Neural cell (in vitro differentiated cells): Measurements from ENCODE around the gene KCNK7. TPM values are rescaled to one million over a fixed set of nuclear protein-coding genes. Genes with fewer than 3 reads are reported as not detected.

ENCODE experiments used
- H2AFZ ChIP-seq: fragments of 200-600, 300-800 bp; sonication (generic), shearing (Covaris generic); 2 replicates; pipeline ENCODE4 v1.6.0; 2014; ENCODE audit warnings: low read depth, mild to moderate bottlenecking, antibody characterized with exemption, low read length, moderate library complexity
- H3F3A ChIP-seq: fragments of 200-600 bp; shearing (Covaris generic); 2 replicates; pipeline ENCODE4 v1.6.1; 2016; ENCODE audit warnings: mild to moderate bottlenecking, moderate library complexity, mixed read lengths, antibody characterized with exemption, low read length; ENCODE audit not compliant: insufficient read depth, poor library complexity, severe bottlenecking
- H3K27ac ChIP-seq: fragments of 200-600, 300-800 bp; sonication (generic), shearing (Covaris generic); 2 replicates; pipeline ENCODE4 v1.5.1; 2014; ENCODE audit warnings: mild to moderate bottlenecking, low read length, moderate library complexity
- H3K27me3 ChIP-seq: fragments of 300-800, 200-600 bp; sonication (generic), shearing (Covaris generic); 2 replicates; pipeline ENCODE4 v1.6.0; 2014; ENCODE audit warnings: mild to moderate bottlenecking, low read depth, low read length, moderate library complexity; ENCODE audit not compliant: insufficient read depth
- H3K36me3 ChIP-seq: fragments of 300-800, 200-600 bp; sonication (generic), shearing (Covaris generic); 2 replicates; pipeline ENCODE4 v1.5.1; 2014; ENCODE audit warnings: mild to moderate bottlenecking, antibody characterized with exemption, low read length, moderate library complexity; ENCODE audit not compliant: insufficient read depth
- H3K4me2 ChIP-seq: fragments of 300-800, 200-600 bp; sonication (generic), shearing (Covaris generic); 2 replicates; pipeline ENCODE4 v1.6.0; 2014; ENCODE audit warnings: mild to moderate bottlenecking, low read length
- H3K4me3 ChIP-seq: fragments of 300-800, 200-600 bp; sonication (generic), shearing (Covaris generic); 2 replicates; pipeline ENCODE4 v1.5.1; 2014; ENCODE audit warnings: mild to moderate bottlenecking, low read length, moderate library complexity
- H3K79me2 ChIP-seq: fragments of 200-600 bp; shearing (Covaris generic); replicated peaks from 2 replicates; pipeline ENCODE4 v1.6.0; 2014; ENCODE audit warnings: mild to moderate bottlenecking, low read length, moderate library complexity; ENCODE audit not compliant: insufficient read depth
- H3K9ac ChIP-seq: fragments of 300-800, 200-600 bp; sonication (generic), shearing (Covaris generic); 2 replicates; pipeline ENCODE4 v1.6.1; 2016; ENCODE audit warnings: mild to moderate bottlenecking, low read length, mixed read lengths
- H3K9me2 ChIP-seq: fragments of 200-600 bp; shearing (Covaris generic); 2 replicates; pipeline ENCODE4 v1.6.1; 2016; ENCODE audit warnings: mild to moderate bottlenecking, low read length, mixed read lengths; ENCODE audit not compliant: insufficient read depth
- H3K9me3 ChIP-seq: fragments of 200-600, 300-800 bp; sonication (generic), shearing (Covaris generic); 2 replicates; pipeline ENCODE4 v1.6.1; 2016; ENCODE audit warnings: mild to moderate bottlenecking, mixed run types, low read length, moderate library complexity, mixed read lengths
- H4K20me1 ChIP-seq: fragments of 200-600 bp; shearing (Covaris generic); 2 replicates; pipeline ENCODE4 v1.6.1; 2016; ENCODE audit warnings: mild to moderate bottlenecking, mixed run types; ENCODE audit not compliant: insufficient read depth
- EP300 ChIP-seq: fragments of 450-650 bp; conservative IDR thresholded peaks from 2 replicates; pipeline ENCODE4 v1.6.1; 2014; ENCODE audit warnings: antibody characterized with exemption, mild to moderate bottlenecking, moderate library complexity; ENCODE audit not compliant: poor library complexity, severe bottlenecking
- EZH2 ChIP-seq: fragments of 200-600, 300-800 bp; shearing (Covaris generic), sonication (generic); IDR thresholded peaks from 2 replicates; pipeline ENCODE4 v1.6.1; 2014; ENCODE audit warnings: antibody characterized with exemption, low read length, borderline replicate concordance, mild to moderate bottlenecking; ENCODE audit not compliant: insufficient read depth, poor library complexity, severe bottlenecking
- MXI1 ChIP-seq: fragments of 450-650 bp; conservative IDR thresholded peaks from 2 replicates; pipeline ENCODE4 v1.6.1; 2014; ENCODE audit warnings: antibody characterized with exemption, mild to moderate bottlenecking; ENCODE audit not compliant: poor library complexity, severe bottlenecking
- POLR2AphosphoS5 ChIP-seq: IDR thresholded peaks from 2 replicates; pipeline ENCODE4 v1.6.1; 2012
- RAD21 ChIP-seq: fragments of 450-650 bp; conservative IDR thresholded peaks from 2 replicates; pipeline ENCODE4 v1.6.1; 2014; ENCODE audit warnings: antibody characterized with exemption, mild to moderate bottlenecking, moderate library complexity
- REST ChIP-seq: IDR thresholded peaks from 2 replicates; pipeline ENCODE4 v1.6.1; 2012; ENCODE audit warnings: borderline replicate concordance
- SMC3 ChIP-seq: fragments of 450-650 bp; conservative IDR thresholded peaks from 2 replicates; pipeline ENCODE4 v1.6.1; 2014; ENCODE audit warnings: antibody characterized with exemption, mild to moderate bottlenecking, moderate library complexity; ENCODE audit not compliant: poor library complexity
- TAF1 ChIP-seq: IDR thresholded peaks from 2 replicates; pipeline ENCODE4 v1.6.1; 2012; ENCODE audit warnings: low read depth
- polyA plus RNA-seq: library from polyadenylated mRNA; depleted of rRNA; stranded (reverse); fragments of >200 nt; gene quantifications from 2 replicates; pipeline ENCODE4 v1.2.3, GENCODE V29; 2014
- TF ChIP-seq, protein P1 (sequence below): fragments of 450-650 bp; IDR thresholded peaks from 2 replicates; pipeline ENCODE4 v1.5.1; 2014; ENCODE audit warnings: antibody characterized with exemption, mild to moderate bottlenecking, moderate library complexity; ENCODE audit not compliant: poor library complexity, severe bottlenecking

The KCNK7 gene
- polyA plus RNA-seq, 1 donor from 2014 or later, result 1.1 TPM

DNA sequence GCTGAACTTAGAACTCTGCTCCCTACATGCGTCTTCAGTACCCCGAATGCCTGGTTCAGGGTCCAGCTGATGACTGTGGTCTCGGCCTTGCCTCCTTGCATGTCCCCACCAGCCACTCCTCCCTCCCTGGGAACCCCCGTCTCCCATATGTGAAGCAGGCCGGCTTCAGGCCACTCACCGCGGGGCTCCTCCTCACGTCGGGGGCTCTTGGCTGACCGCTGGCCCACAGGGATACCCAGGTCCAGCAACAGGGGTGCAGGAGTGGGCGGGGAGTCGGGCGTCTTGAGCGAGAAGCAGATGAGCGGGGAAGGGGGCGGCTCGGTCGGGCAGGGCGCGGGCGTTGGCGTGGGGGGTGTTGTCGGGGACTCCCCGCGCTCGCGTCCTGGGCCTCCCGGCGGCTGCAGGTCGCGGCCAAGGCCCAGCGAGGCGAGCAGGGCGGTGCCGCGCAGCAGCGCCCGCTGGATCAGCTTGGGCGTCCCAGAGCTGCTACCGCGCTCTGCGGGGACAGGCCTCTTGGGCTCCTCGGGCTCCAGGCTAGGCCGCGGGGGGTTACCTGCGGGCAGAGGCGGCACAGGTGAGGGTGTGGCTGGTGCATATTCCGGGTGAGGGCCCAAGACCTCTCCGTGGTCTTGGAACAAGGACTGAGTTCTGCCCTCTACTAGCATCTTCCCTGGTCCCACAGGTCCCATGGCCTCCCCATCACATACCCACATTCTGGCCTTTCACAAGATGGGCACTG lies 3.8 kb upstream of the KCNK7 start:
- no peak overlapping the region for H3K9ac ChIP-seq
- H3K79me2 ChIP-seq, result no peaks in the 10 kb centered on the region
- H3K4me2 ChIP-seq, result no peak overlapping the region
- no peaks in the 10 kb centered on the region for H4K20me1 ChIP-seq
- no peaks in the 10 kb centered on the region for H3F3A ChIP-seq
- H3K36me3 ChIP-seq, result no peaks in the 10 kb centered on the region
- H3K9me2 ChIP-seq, result no peaks in the 10 kb centered on the region
- H3K27ac ChIP-seq, result no peak overlapping the region
- H3K27me3 ChIP-seq, result no peaks in the 10 kb centered on the region
- no peak overlapping the region for H2AFZ ChIP-seq
- TF ChIP-seq TAF1 (no peak), MXI1 (no peak), EP300 (no peak), REST (no peak)
- no peak overlapping the region for H3K4me3 ChIP-seq
- H3K9me3 ChIP-seq, result no peaks in the 10 kb centered on the region

GRCh38 chr11:65598258-65598699 lies 2.7 kb upstream of the KCNK7 start:
- no peaks in the 10 kb centered on the region for H3F3A ChIP-seq
- no peaks in the 10 kb centered on the region for H3K9me3 ChIP-seq
- H3K4me2 ChIP-seq, result no peak overlapping the region
- no peaks in the 10 kb centered on the region for H4K20me1 ChIP-seq
- H3K9ac ChIP-seq, result no peak overlapping the region
- no peaks in the 10 kb centered on the region for H3K9me2 ChIP-seq
- no peaks in the 10 kb centered on the region for H3K36me3 ChIP-seq
- peaks cover 4% of the 10 kb centered on the region for H3K27me3 ChIP-seq
- no peak overlapping the region for H3K27ac ChIP-seq
- TF ChIP-seq POLR2AphosphoS5 (no peak), EP300 (no peak), MXI1 (no peak), RAD21 (no peak), EZH2 (no peak), TAF1 (no peak), REST (no peak), SMC3 (no peak)
- TF ChIP-seq, protein P1, sequence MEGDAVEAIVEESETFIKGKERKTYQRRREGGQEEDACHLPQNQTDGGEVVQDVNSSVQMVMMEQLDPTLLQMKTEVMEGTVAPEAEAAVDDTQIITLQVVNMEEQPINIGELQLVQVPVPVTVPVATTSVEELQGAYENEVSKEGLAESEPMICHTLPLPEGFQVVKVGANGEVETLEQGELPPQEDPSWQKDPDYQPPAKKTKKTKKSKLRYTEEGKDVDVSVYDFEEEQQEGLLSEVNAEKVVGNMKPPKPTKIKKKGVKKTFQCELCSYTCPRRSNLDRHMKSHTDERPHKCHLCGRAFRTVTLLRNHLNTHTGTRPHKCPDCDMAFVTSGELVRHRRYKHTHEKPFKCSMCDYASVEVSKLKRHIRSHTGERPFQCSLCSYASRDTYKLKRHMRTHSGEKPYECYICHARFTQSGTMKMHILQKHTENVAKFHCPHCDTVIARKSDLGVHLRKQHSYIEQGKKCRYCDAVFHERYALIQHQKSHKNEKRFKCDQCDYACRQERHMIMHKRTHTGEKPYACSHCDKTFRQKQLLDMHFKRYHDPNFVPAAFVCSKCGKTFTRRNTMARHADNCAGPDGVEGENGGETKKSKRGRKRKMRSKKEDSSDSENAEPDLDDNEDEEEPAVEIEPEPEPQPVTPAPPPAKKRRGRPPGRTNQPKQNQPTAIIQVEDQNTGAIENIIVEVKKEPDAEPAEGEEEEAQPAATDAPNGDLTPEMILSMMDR, result no peak
- H3K79me2 ChIP-seq, result no peaks in the 10 kb centered on the region
- no peak overlapping the region for H3K4me3 ChIP-seq
- no peak overlapping the region for H2AFZ ChIP-seq
